HCT116 (cell line): Measurements from ENCODE around the gene B4GALNT2.

Source experiments
- EGR1 ChIP-seq: IDR thresholded peaks from 2 replicates; pipeline ENCODE4 v1.6.1; 2012; ENCODE audit warnings: low read depth
- POLR2AphosphoS5 ChIP-seq: IDR thresholded peaks from 2 replicates; pipeline ENCODE4 v1.6.1; 2011; ENCODE audit warnings: mild to moderate bottlenecking, low read depth, low read length, moderate library complexity
- SP1 ChIP-seq: IDR thresholded peaks from 2 replicates; pipeline ENCODE4 v1.6.1; 2012; ENCODE audit warnings: low read depth
- SRF ChIP-seq: IDR thresholded peaks from 2 replicates; pipeline ENCODE4 v1.6.1; 2012; ENCODE audit warnings: low read depth
- YY1 ChIP-seq: IDR thresholded peaks from 2 replicates; pipeline ENCODE4 v1.6.1; 2011; ENCODE audit warnings: low read length, low read depth, moderate library complexity, mild to moderate bottlenecking; ENCODE audit not compliant: insufficient replicate concordance; ENCODE audit errors: extremely low read depth
- ZNF274 ChIP-seq: fragments of 200-500 bp; sonication (Bioruptor generic); IDR thresholded peaks from 2 replicates; pipeline ENCODE4 v1.6.1; 2014; ENCODE audit warnings: mild to moderate bottlenecking, low read depth, low read length, inconsistent platforms
- TF ChIP-seq, protein P1 (sequence below), 3 experiments: fragments of 200-600 bp in 1 of 3; sonication (generic) in 1 of 3; IDR thresholded peaks in 2 of 3; conservative IDR thresholded peaks in 1 of 3; 2 replicates each; pipeline ENCODE4 v1.5.1; 2012 to 2017; ENCODE audit warnings: low read depth in 2 of 3, low read length in 2 of 3, antibody characterized with exemption in 1 of 3, borderline replicate concordance in 1 of 3, control low read depth in 1 of 3, mild to moderate bottlenecking in 1 of 3, mixed read lengths in 1 of 3, mixed run types in 1 of 3, moderate library complexity in 1 of 3; ENCODE audit not compliant: insufficient read depth in 1 of 3
- TF ChIP-seq, protein P2 (sequence below): IDR thresholded peaks from 2 replicates; pipeline ENCODE4 v1.6.1; 2012

DNA sequence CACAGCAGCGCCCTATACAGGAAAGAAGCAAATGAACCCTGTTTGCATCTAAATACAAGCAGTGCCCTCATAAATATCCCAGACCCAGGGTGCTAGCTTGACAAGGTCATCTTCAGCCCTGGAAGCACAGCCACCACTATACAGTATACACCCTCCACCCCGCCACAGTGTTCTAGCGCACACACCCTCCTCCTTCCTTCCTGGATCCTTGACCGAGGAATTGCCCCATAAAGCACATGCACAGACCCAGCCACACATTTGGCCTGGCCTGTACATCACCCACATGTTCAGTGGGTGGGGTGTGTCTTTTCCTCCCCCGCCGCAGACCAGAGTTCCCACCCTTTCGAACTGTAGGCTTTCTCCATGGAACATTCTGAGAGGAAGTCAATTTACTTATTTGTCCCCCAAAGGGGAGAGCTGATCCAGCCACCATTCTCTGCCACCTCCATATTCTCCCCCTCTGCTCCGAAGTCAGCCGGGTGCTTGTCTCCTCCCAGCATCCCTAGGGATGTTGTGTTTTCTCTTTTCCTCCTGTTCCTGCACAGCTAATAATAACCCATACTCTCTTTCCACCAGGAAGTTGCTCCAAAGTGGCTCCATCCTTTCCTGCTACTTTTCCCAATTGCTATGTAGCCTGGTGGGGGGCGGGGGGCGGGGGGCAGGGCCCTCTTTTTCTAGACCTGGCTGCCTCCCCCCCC, 84.5 kb downstream of the B4GALNT2 start:
- TF ChIP-seq YY1 (no peak), EGR1 (no peak), POLR2AphosphoS5 (no peak), ZNF274 (no peak), SRF (no peak), SP1 (no peak)
- TF ChIP-seq, protein P1, sequence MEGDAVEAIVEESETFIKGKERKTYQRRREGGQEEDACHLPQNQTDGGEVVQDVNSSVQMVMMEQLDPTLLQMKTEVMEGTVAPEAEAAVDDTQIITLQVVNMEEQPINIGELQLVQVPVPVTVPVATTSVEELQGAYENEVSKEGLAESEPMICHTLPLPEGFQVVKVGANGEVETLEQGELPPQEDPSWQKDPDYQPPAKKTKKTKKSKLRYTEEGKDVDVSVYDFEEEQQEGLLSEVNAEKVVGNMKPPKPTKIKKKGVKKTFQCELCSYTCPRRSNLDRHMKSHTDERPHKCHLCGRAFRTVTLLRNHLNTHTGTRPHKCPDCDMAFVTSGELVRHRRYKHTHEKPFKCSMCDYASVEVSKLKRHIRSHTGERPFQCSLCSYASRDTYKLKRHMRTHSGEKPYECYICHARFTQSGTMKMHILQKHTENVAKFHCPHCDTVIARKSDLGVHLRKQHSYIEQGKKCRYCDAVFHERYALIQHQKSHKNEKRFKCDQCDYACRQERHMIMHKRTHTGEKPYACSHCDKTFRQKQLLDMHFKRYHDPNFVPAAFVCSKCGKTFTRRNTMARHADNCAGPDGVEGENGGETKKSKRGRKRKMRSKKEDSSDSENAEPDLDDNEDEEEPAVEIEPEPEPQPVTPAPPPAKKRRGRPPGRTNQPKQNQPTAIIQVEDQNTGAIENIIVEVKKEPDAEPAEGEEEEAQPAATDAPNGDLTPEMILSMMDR (IDR thresholded peaks at IDR 0.05 in 2 of 3, conservative IDR thresholded peaks at IDR 0.05 in 1 of 3; ENCODE audit: borderline replicate concordance in 1 of 3, insufficient read depth in 1 of 3, low read depth in 2 of 3, low read length in 2 of 3): no peak
- TF ChIP-seq, protein P2, sequence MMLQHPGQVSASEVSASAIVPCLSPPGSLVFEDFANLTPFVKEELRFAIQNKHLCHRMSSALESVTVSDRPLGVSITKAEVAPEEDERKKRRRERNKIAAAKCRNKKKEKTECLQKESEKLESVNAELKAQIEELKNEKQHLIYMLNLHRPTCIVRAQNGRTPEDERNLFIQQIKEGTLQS: no peak
